ENCODE measurements around the gene CALR3. TPM values are rescaled to one million over a fixed set of nuclear protein-coding genes. Genes with fewer than 3 reads are reported as not detected.
A peak's percentile ranks its signal among the peaks of the same experiment; 100 is the strongest.
"Not testable (repeated sequence)": the region's sequence is repeated elsewhere in the genome, so short reads cannot be mapped to it uniquely, and the experiment has no call there.

The CALR3 gene
- total and polyA plus RNA-seq, 2 of the 13 experiments (the other 11 are each of a cell fraction or from before 2014, with no cell fraction given) = not detected

- TF ChIP-seq ETS1 (CRISPR knock-in tag; IDR thresholded peaks at IDR 0.05) = no peak
- no peak for TF ChIP-seq IKZF5 (CRISPR knock-in tag; IDR thresholded peaks at IDR 0.05)
- no peak for TF ChIP-seq ZNF552 (CRISPR knock-in tag; IDR thresholded peaks at IDR 0.05; ENCODE audit: borderline replicate concordance)
- TF ChIP-seq BRCA1 (CRISPR knock-in tag; IDR thresholded peaks at IDR 0.05) = no peak
- no peak for TF ChIP-seq HMG20B (CRISPR knock-in tag; conservative IDR thresholded peaks at IDR 0.05)
- no peak for TF ChIP-seq ZNF292 (CRISPR knock-in tag; IDR thresholded peaks at IDR 0.05; ENCODE audit: borderline replicate concordance, low read depth)
- no peak for TF ChIP-seq NFE2 (CRISPR knock-in tag; IDR thresholded peaks at IDR 0.05)
Measured at GRCh38 chr19:16467581-16467980, 28.4 kb downstream of the CALR3 start (continued).

- ATAC-seq; H2AFZ ChIP-seq (ENCODE audit: low read length); H3K4me2 ChIP-seq (ENCODE audit: low read depth, low read length); DNase-seq (ENCODE audit: low spot score); H3K27ac ChIP-seq (ENCODE audit: extremely low read length, insufficient read depth, low read length); POLR2A ChIA-PET; intact Hi-C loops (cut with micrococcal nuclease; ENCODE audit: unreplicated experiment); H3K9ac ChIP-seq (ENCODE audit: insufficient read depth, low read depth, low read length); BruUV-seq (replicated peaks); FAIRE-seq; H3K4me3 ChIP-seq (replicated peaks in 1 of 3; ENCODE audit: insufficient read depth in 1 of 3, low read depth in 2 of 3, low read length in 3 of 3); H3K27me3 ChIP-seq (ENCODE audit: control insufficient read depth in 1 of 2, insufficient read depth in 2 of 2, low read length in 2 of 2); H3K36me3 ChIP-seq (replicated peaks in 1 of 2; ENCODE audit: control insufficient read depth in 1 of 2, insufficient read depth in 2 of 2, low read length in 2 of 2); in situ Hi-C loops (cut with HindIII; ENCODE audit: extremely low pct_ligation_motif_present, low pct_unique_long_range_greater_than_20kb); H3K9me3 ChIP-seq (ENCODE audit: low read length); CTCF ChIA-PET (ENCODE audit: low intra/inter-chr PET ratio, low total read pairs): not testable (repeated sequence)
- H3K4me1 ChIP-seq (ENCODE audit: insufficient read depth, low read length) = peaks cover 89% of the 10 kb centered on the region
- peaks cover 29% of the 10 kb centered on the region for H4K20me1 ChIP-seq (ENCODE audit: insufficient read depth, low read length)
- 96% methylated on average over 12 of the region's 12 CpGs for WGBS (ENCODE audit: low lambda C conversion rate)
- H3K79me2 ChIP-seq (ENCODE audit: insufficient read depth, low read length) = peaks cover 86% of the 10 kb centered on the region
- TF ChIP-seq ZNF629 (CRISPR knock-in tag; conservative IDR thresholded peaks at IDR 0.05) = peak; percentile 55
Measured at GRCh38 chr19:16466802-16467427, 29.1 kb downstream of the CALR3 start.
